HEK293T (cell line): ENCODE results near the gene TRPC4AP.

Experiments
- FOXM1 ChIP-seq: fragments of 450-650 bp; IDR thresholded peaks from 2 replicates; pipeline ENCODE4 v1.6.1; 2017; ENCODE audit warnings: mild to moderate bottlenecking, borderline replicate concordance
- HDGF ChIP-seq: fragments of 450-650 bp; IDR thresholded peaks from 2 replicates; pipeline ENCODE4 v1.6.1; 2017; ENCODE audit warnings: antibody characterized with exemption, borderline replicate concordance
- L3MBTL2 ChIP-seq: fragments of 450-650 bp; conservative IDR thresholded peaks from 2 replicates; pipeline ENCODE4 v1.6.1; 2016; ENCODE audit warnings: mild to moderate bottlenecking
- PKNOX1 ChIP-seq: fragments of 450-650 bp; IDR thresholded peaks from 2 replicates; pipeline ENCODE4 v1.6.1; 2016
- SP1 ChIP-seq: fragments of 450-650 bp; IDR thresholded peaks from 2 replicates; pipeline ENCODE4 v1.6.1; 2017
- SUZ12 ChIP-seq: fragments of 450-650 bp; IDR thresholded peaks from 2 replicates; pipeline ENCODE4 v1.6.1; 2016; ENCODE audit warnings: mild to moderate bottlenecking

- TF ChIP-seq SUZ12 (no peak), SP1 (no peak), PKNOX1 (no peak), HDGF (no peak), FOXM1 (no peak), L3MBTL2 (no peak)
Observed at GRCh38 chr20:35059110-35059509, 33.5 kb downstream of the TRPC4AP start.
